GM19372 (cell line): ENCODE measurements around the gene NRXN3.
A peak's percentile ranks its signal among the peaks of the same experiment; 100 is the strongest.

Source experiments
- ATAC-seq: cut with Tn5 transposase; IDR thresholded peaks from one replicate; pipeline ENCODE4 v1.9.1; 2021; ENCODE audit warnings: mild to moderate bottlenecking, low read depth, moderate library complexity; ENCODE audit not compliant: unreplicated experiment

Gene NRXN3

DNA sequence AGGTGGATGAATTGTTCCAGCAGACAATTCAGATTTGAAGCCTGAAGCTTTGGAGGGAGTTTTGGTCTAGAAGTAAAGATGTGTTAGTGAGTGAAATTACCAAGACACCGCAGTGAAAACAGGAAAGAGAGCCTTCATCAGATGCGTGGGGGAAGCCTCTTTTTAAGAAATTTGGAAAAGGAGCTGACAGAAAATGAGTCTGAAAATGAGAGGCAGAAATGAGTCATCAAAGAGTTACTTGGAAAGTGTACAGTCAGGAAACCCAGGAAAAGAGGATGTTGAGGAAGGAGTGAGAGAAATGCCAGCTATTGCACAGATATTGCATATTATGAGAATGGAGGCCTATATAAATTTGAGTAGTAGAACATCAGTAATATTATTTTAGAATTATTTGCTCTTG, 520.7 kb downstream of the NRXN3 start:
- no peak for ATAC-seq

DNA sequence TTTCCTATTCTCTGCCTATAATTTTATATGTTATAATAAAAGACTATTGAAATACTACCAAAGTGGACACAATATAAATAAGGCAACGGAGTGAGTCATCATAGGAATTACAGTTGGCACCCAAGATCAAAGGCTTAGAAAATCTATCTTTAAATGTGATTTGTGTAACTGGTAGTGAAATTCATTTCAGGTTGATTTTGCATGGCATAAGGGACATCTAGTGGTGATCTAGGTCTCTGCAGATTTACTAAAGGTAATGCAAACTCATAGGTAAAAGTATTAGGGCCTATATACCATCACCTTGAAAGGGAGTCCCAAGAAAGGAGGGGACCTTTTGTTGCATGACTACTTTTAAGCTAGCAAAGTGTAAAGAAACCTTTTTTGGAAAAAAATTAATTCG, 527.2 kb downstream of the NRXN3 start:
- ATAC-seq: no peak

DNA sequence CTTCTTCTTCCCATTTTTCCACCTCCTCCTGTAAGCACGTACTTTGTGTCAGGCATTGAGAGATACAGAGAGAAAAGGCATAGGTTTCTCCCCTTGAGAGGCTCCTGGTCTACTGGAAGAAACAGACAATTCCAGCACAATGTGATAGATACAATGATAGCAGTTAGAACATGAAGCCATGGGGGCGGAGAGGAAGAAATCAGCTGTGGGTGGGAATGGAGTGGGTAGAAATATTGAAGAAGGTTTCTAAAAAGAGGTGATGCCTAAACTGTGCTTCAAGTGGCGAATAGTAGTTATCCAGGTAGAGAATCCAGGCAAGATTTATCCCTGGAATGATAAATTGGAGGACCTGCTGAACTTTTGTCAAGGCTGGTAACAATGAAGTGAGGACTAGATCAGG, 528.8 kb downstream of the NRXN3 start:
- ATAC-seq: no peak

DNA sequence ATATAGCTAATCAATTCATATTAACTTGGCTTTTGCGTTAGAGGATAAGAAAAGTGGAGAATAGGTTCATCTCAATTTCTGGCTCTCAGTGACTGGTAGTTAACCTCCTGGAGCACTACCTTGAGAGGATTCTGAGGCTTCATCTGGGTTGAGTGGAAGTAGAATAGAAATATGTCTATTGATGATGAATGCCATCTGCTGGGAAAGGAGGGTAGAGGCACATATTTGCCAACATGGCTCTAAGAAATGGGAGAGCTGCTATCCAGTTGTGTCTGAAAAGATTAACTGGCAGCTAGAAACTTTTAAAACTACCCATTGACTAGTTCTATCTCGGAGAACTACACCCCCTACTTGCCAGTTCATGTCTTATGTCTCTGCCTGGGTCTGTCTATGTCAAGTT, 530.1 kb downstream of the NRXN3 start:
- ATAC-seq: no peak

DNA sequence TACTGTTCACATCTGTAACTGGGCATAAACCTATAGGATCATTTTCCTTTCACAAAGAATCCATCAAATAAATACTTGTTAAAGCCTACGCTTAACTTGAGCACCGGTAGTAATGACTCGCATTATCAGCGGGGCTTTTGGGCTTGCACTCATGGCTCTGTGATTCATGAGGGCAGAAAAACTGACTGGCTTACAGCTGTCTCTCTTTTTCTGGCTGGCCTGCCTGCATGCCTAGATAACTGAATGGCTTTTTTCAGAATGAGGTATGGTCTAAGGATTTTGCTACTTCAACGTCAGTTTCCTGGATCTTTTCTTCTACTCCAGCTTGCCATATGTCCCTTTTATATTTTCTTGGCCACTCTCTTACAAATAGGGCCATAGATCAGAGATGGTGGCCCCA, 531.1 kb downstream of the NRXN3 start:
- ATAC-seq: no peak

DNA sequence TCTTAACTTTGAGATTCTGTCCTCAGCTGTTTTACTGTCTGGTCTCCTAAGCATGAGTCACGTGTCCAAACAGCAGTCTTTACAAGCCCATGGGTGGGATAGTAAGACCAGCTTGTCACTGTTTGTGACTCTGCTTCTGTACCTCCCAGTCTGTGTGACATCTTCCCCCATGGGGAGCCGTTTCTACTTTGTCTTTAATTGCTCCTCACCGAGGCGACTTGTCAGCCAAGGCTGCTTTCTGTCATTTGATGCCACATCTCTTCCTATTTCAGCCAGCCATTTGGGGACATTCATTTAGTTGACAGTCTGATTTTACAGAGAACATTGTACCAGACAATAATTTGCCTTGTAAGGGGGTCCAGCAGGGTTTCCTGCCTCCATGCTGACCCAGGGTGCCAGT, 534.8 kb downstream of the NRXN3 start:
- ATAC-seq: no peak

DNA sequence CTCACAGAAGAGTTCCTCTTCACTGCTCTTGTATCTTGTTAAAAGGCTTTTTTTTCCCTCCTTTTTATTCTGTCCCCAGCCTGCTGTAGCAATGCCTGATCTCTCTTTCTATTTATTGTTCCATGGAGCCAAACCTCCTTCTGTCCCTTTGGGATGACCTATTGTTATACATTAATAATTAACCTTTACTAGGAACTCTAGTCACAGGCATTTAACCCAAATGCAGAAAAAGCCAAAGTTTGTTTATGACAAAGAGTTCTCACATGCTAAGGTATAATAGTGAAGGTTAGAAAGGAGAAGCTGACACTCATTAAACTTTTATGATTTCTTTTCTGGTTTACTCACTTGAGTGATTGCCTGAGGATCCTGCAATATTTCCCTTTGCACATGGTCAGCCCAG, 535.8 kb downstream of the NRXN3 start:
- ATAC-seq: no peak

DNA sequence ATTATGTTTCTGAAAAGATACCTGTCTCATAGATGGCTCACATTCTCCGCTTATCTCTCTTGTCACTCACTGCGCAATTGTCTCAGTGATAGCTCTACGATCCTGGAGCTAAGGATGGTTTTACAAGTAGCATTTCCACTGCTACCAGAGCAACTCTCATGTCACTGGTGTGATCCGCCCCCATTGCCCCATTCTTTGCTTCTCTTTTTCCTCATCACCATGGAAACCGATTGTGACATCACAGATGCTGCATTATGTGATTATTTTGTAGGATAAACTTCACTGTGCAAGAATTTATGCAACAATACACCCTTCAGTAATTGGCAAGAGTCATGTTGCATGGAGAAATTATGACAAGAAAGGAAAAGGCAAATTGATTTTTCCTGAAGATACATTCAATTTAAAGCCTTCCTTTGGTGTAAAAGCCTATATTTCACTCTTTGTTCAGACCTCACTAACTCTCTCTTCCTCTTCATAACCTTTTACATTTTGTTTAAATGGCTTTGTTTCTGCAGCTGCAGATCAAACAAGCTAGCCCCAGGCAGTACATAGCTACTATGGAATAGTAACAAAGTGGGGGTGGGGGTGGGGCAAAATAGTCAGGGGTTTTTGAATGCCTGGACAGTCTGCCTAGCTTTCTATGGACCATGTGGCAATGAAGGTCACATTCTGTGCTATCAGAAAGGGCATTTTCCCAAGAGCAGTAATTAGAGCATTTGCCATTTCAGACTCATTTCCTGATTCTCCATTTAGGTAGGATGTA, 539.8 kb downstream of the NRXN3 start:
- ATAC-seq: no peak

DNA sequence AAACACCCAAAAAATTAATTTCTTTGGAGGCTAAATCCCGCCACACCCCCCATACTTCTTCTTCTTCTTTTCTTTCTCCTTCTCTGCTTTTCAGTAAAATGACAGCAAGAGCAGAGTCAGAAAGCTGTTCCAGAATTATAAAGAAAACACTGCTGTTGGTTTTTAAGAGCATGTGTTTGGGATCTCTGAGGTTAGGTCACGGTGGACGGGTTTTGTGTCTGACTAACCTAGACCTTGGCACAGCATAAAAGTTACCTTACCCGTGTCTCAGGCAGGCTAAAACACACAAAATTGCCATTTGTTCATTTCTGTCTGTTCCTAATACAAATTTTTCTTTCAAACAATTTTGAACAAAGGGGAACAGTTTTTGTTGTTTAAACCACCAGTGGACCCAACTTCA, 540.8 kb downstream of the NRXN3 start:
- ATAC-seq: no peak

DNA sequence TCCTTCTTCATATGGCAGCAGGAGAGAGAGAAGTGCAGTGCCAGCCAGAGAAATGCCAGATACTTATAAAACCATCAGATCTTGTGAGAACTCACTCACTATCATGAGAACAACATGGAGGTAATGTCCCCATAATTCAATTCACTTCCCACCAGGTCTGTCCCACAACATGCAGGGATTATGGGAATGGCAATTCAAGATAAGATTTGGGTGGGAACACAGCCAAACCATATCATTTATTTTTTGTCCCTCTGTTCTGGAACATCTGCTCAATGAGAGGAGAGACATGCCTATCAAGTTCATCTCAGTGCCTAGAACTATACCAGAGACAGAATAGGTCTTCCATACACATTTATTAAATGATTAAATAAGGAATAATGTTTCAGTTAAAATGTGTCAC, 543.5 kb downstream of the NRXN3 start:
- no peak for ATAC-seq

DNA sequence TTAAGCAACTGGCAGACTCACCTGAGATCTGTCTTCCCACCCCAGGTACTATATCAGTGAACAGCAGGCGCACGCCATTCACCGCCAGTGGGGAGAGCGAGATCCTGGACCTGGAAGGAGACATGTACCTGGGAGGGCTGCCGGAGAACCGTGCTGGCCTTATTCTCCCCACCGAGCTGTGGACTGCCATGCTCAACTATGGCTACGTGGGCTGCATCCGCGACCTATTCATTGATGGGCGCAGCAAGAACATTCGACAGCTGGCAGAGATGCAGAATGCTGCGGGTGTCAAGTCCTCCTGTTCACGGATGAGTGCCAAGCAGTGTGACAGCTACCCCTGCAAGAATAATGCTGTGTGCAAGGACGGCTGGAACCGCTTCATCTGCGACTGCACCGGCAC, 544.5 kb downstream of the NRXN3 start:
- ATAC-seq: no peak

DNA sequence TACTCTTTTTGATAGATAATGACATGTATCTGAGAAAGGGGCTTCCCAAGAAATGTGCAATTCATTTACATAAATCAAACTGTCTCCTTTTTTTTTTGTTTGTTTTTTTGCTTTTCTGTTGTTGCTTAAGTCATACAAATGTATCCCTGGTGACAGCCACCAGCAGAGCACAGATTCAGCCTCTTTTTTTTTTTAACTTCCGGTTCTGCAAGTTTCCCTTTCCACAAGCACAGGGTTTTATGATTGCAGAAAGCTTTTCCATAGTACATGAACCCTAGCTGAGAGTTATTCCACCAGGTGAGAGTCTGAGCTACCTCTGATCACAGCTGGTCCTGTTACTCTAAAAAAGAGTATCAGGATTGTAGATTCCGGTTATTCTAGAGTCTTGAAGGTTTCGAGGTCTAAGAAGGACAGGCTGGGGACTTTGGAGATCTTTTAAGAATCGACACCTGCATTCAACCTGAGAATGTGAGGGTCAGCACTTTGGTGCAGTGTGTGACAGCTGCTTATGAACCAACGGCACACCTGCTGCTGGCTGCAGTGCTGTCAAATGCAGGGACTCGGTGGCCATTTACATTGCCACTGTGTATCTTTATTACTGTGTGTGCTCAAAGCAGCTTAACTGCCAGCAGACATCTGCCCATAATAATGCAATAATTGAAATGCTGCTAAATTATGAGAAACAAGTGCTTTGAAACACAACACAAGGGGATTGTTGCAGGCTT, 551.7 kb downstream of the NRXN3 start:
- ATAC-seq: no peak

DNA sequence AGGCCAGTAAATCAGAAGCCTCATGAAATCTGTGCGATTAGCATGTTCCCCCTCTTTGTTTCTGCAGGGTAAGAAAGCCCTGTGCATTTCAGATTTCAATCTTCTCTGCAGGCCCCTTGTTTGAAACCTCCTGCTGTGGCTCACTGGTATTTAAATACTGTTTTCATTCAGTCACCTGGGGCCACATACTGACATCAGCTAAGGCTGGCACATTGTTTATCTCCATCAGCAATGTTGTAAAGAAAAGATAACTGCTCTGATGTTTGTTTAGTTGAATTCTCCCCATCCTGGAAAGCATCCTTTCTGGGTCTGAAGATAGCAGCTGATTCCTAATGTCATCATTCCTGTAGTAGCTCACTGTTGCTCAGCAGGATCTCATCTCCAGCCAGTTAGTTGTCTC, 554.9 kb downstream of the NRXN3 start:
- no peak for ATAC-seq

DNA sequence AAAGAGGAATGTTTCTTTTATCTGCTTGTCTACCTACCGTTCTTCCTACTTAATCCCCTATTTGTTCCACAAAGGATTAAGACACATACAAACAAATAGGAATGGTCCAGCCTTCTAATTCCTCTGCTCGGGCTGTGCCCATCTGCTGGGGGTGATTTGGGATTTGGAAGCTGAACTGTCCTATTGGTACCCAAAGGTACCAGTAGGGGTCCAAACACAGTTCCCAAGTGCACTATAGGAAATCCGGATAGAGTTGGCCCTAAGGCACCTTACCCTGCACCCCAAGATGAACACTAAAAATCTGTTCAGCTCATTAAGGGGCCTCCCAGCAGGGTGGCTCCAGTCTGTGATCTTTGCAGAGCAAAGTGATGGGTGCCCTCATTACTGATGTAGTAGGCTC, 566.9 kb downstream of the NRXN3 start:
- no peak for ATAC-seq

DNA sequence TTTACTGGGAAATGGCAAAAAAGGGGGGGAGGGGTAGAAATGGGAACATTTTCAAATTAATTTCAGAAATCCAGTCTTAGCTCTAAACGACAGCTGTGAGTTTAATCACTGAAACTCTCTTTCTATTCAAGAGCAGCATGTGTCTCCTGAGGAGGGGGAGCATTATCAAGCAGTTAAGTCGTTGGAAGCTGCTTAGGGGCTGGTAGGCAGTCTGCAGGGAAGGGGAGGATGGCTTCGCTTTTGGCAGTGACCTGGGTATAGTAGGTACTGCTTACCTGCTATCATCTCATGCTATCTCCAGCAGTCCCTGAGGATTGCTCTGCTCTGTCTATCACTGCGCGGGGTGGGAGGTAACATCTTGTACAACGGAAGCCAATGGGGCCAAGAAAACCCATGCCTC, 567.4 kb downstream of the NRXN3 start:
- ATAC-seq: no peak

DNA sequence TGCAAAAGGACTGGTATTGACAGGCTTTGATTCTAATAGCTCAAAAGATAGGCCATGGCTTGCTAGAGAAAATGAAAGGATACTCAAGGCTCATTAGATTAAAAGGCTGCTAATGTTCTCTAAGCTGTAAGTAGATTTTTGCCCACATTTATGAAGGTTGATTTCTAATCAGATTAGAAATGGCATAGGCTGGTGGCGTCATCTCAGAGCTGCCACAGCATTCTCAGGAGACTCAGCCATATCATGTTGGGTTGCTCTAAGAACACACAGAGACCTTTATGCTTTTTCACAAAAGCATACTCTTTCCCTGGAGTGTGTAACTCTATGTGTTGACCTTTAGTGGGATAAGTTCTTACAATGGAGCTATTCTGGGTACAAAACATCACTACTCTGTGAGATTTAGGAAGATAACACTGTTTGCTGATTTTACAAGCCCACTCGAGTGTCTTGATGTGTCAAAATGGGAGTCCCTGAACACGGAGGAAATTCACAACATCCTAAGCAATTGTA, 576.0 kb downstream of the NRXN3 start:
- no peak for ATAC-seq

DNA sequence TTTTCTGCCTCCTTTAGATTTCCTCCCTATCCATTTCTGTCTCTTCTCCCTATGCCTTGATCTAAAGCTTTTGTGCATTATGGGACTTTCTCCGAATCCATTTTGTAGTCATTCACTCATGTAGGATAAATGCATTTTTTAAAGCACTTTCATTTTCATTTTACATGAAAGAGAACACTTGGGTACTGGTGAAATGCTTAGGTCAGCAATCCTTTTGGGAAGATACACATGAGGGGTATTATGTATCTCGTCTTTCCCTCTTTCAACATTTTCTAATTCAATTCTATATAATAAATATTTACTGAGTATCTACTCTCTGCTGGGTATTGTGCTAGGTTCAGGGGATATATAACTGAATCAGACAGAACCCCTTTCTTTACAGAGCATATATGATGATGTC, 577.6 kb downstream of the NRXN3 start:
- ATAC-seq: no peak

DNA sequence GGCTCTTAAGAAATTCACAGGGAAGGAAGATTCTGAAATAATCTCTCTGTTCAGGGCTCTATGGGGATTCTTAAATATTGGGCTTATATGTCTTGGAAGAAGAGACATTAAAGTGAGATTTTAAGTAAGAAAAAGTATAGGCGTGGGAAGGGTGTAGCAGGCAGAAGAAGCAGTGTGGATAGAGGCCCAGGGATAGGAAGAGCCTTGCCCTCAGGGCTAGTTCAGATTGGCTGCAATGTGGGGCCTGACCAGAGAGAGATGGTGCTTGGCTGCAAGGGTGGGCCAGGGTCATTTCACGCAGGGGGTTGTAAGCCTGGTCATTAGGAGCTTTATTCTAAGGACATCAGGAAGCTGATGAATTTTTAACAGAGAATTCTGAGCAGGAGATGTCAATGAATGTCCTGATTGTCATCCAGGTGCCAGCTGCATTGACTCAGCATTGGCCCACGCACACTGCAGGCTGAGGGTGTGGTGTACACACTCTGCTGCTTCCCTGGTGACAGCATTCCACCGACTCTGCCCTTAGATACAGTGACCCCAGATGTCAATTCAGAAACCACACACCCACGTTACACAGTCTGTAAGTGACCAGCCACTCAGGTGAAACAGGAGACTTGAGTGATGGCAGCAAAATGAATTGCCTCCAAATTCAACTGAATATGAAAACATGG, 582.5 kb downstream of the NRXN3 start:
- no peak for ATAC-seq

DNA sequence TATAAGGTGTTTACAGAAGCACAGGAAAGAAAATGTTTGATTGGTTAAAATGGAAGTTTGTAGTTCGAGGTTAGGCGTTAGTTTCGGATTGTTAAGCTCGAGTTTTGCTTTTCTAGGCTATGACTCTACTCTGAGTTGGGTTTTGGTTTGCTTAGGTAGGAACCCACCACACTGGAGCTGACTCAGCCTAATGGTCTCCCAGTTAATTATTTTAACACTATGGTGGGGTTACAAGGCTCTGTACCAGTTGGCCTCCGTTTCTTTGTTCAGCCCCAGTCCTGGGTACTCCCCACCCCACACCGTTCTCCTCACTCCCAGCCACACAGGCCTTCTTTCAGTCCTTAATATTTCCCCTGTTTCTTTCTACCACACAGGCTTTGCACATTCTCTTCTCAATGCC, 583.9 kb downstream of the NRXN3 start:
- no peak for ATAC-seq

DNA sequence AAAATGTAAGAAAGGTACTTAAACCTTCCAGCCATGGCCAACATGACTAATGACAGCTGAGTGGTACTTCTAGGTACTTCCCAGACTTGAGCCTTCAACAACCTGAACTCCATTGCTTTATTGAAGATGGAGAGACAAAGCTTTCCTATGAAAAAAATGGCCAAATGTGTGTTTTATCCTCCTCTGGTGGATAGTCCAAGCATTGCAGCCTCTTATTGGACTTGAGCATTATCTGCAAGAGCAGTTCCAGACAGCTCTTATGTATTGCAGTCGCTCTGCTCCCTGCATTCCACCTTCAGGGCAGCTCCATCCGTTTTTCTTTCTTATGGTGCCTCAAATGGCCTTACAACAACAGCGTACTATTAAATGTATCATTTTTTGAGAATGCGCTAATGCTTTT, 588.2 kb downstream of the NRXN3 start:
- ATAC-seq: peak; percentile 64

DNA sequence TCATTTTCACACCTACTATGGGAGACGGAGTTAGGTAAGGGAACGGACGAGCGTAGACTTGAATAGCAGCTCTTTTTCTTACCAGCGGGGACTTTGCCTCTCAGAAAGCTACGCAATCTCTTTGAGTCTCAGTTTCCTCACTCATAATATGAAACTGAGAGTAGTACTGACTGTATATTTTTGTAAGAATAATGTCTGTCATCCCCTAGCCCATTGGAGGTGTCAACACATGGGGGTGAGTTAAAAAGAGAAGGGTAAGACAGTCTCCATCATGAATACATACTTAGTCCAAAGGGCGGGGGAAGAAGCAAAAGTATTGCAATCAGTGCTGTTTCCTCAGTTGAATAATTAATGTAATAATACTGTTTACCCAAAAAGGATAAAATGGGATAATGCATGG, 592.2 kb downstream of the NRXN3 start:
- ATAC-seq: no peak

DNA sequence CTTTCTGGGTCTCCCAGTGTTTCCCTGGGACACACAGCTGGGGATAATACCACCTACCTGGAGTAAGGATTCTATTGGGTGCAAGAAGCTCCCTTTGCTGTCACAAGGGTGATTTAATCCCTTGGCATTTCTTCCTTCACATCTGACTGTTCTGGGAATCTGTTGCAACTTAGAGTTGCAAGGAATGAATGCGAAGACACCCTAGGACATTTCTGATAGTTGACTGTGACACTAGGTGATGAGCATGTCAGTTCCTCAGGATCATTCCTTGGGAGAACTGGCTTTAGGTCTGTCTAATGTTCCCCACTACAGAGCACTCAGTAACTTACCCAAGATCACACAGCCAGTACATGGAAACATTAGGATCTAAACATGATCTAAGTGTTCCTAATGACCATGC, 593.6 kb downstream of the NRXN3 start:
- ATAC-seq: no peak
